DND-41 (cell line): ENCODE data around the gene CRYBB3.

ENCODE experiments used
- ATAC-seq: fragments of 200-7000 bp; cut with Tn5 transposase; 3 replicates; pipeline ENCODE4 v1.9.1; 2021; ENCODE audit warnings: low read depth; ENCODE audit not compliant: insufficient read depth
- DNase-seq: peaks from one replicate; pipeline ENCODE4 v3.0.0-alpha.2; 2020
- H2AFZ ChIP-seq: 2 replicates; pipeline ENCODE4 v1.6.0; 2012; ENCODE audit warnings: low read depth, low read length
- H3K27ac ChIP-seq: 2 replicates; pipeline ENCODE4 v1.5.1; 2012; ENCODE audit warnings: low read length, inconsistent platforms
- H3K27me3 ChIP-seq: fragments of 200-600 bp; sonication (generic); 2 replicates; pipeline ENCODE4 v1.6.0; 2012; ENCODE audit warnings: low read length, mild to moderate bottlenecking, inconsistent platforms; ENCODE audit not compliant: insufficient read depth, poor library complexity
- H3K36me3 ChIP-seq: 2 replicates; pipeline ENCODE4 v1.5.1; 2012; ENCODE audit warnings: low read length, inconsistent platforms; ENCODE audit not compliant: insufficient read depth
- H3K4me1 ChIP-seq: 2 replicates; pipeline ENCODE4 v1.5.1; 2012; ENCODE audit warnings: mild to moderate bottlenecking, low read length; ENCODE audit not compliant: insufficient read depth
- H3K4me2 ChIP-seq: 2 replicates; pipeline ENCODE4 v1.6.0; 2012; ENCODE audit warnings: mild to moderate bottlenecking, moderate library complexity, low read length, inconsistent platforms; ENCODE audit not compliant: insufficient read depth
- H3K4me3 ChIP-seq, 2 experiments: fragments of 200-600 bp in 1 of 2; shearing (Covaris generic) in 1 of 2; 2 replicates each; pipeline ENCODE4 v1.5.1; 2012 to 2016; ENCODE audit warnings: inconsistent platforms in 2 of 2, low read length in 2 of 2, mild to moderate bottlenecking in 2 of 2, low read depth in 1 of 2, moderate library complexity in 1 of 2
- H3K79me2 ChIP-seq: 2 replicates; pipeline ENCODE4 v1.6.0; 2012; ENCODE audit warnings: low read length, inconsistent platforms; ENCODE audit not compliant: insufficient read depth
- H3K9ac ChIP-seq: 2 replicates; pipeline ENCODE4 v1.6.0; 2012; ENCODE audit warnings: low read depth, mild to moderate bottlenecking, inconsistent platforms, low read length, moderate library complexity
- H3K9me3 ChIP-seq: 2 replicates; pipeline ENCODE4 v1.5.1; 2012; ENCODE audit warnings: low read length, moderate library complexity, mild to moderate bottlenecking, inconsistent platforms; ENCODE audit not compliant: insufficient read depth, severe bottlenecking
- H4K20me1 ChIP-seq: 2 replicates; pipeline ENCODE4 v1.6.0; 2012; ENCODE audit warnings: low read length; ENCODE audit not compliant: insufficient read depth
- CTCF ChIP-seq: IDR thresholded peaks from 2 replicates; pipeline ENCODE4 v1.5.1; 2012; ENCODE audit warnings: borderline replicate concordance, low read length, moderate library complexity, mild to moderate bottlenecking; ENCODE audit not compliant: poor library complexity, severe bottlenecking; ENCODE audit errors: extremely low read depth
- EZH2 ChIP-seq: IDR thresholded peaks from 3 replicates; pipeline ENCODE4 v1.6.1; 2012; ENCODE audit warnings: borderline replicate concordance, low read depth, mild to moderate bottlenecking, moderate library complexity, low read length, inconsistent platforms; ENCODE audit not compliant: severe bottlenecking

Gene CRYBB3

GRCh38 chr22:25206998-25207397, 7.3 kb downstream of the CRYBB3 start:
- H3K4me3 ChIP-seq: no peak overlapping the region
- H3K79me2 ChIP-seq: no peaks in the 10 kb centered on the region
- H3K9ac ChIP-seq: no peak overlapping the region
- no peaks in the 10 kb centered on the region for H3K4me1 ChIP-seq
- H3K27ac ChIP-seq: no peak overlapping the region
- TF ChIP-seq EZH2 (no peak), CTCF (no peak)
- no peaks in the 10 kb centered on the region for H3K27me3 ChIP-seq
- H3K9me3 ChIP-seq: no peaks in the 10 kb centered on the region
- H3K4me2 ChIP-seq: no peak overlapping the region
- ATAC-seq (no peak), DNase-seq (no peak)
- H2AFZ ChIP-seq: no peak overlapping the region
- H3K36me3 ChIP-seq: no peaks in the 10 kb centered on the region
- H4K20me1 ChIP-seq: no peaks in the 10 kb centered on the region

- no peak overlapping the region for H3K9ac ChIP-seq
- no peak overlapping the region for H3K4me3 ChIP-seq
- no peak for DNase-seq
- H3K27me3 ChIP-seq: no peaks in the 10 kb centered on the region
- TF ChIP-seq EZH2 (no peak), CTCF (no peak)
- no peak overlapping the region for H2AFZ ChIP-seq
- no peaks in the 10 kb centered on the region for H3K79me2 ChIP-seq
- no peak for ATAC-seq
- H3K27ac ChIP-seq: no peak overlapping the region
- no peak overlapping the region for H3K4me2 ChIP-seq
- H3K9me3 ChIP-seq: no peaks in the 10 kb centered on the region
- no peaks in the 10 kb centered on the region for H3K36me3 ChIP-seq
- no peaks in the 10 kb centered on the region for H3K4me1 ChIP-seq
- H4K20me1 ChIP-seq: no peaks in the 10 kb centered on the region
These were observed 8.0 kb downstream of the CRYBB3 start for GRCh38 chr22:25207553-25208157.

GRCh38 chr22:25208328-25208727, 8.7 kb downstream of the CRYBB3 start:
- no peaks in the 10 kb centered on the region for H3K36me3 ChIP-seq
- no peak overlapping the region for H3K27ac ChIP-seq
- ATAC-seq: no peak
- no peaks in the 10 kb centered on the region for H4K20me1 ChIP-seq
- H3K4me1 ChIP-seq: no peaks in the 10 kb centered on the region
- H3K9me3 ChIP-seq: no peaks in the 10 kb centered on the region
- no peak overlapping the region for H3K4me2 ChIP-seq
- DNase-seq: no peak
- H2AFZ ChIP-seq: no peak overlapping the region
- H3K79me2 ChIP-seq: no peaks in the 10 kb centered on the region
- H3K27me3 ChIP-seq: no peaks in the 10 kb centered on the region
- H3K4me3 ChIP-seq: no peak overlapping the region
- H3K9ac ChIP-seq: no peak overlapping the region
- TF ChIP-seq EZH2 (no peak), CTCF (no peak)
